Pulmonary artery endothelial cell (primary cell): ENCODE measurements around the gene GRIFIN. TPM values are rescaled to one million over a fixed set of nuclear protein-coding genes. Genes with fewer than 3 reads are reported as not detected.

Experiments used
- DNase-seq: peaks from one replicate; pipeline ENCODE4 v3.0.0-alpha.2; 2011; ENCODE audit warnings: low read depth, low spot score
- total RNA-seq: library from RNA; depleted of rRNA; stranded (reverse); fragments of >200 nt; gene quantifications from 2 replicates; pipeline ENCODE4 v1.2.3, GENCODE V29; 2014

GRIFIN gene
- total RNA-seq, 1 donor from 2014 or later: not detected

- DNase-seq: no peak
Observed at GRCh38 chr7:2498708-2499107, 22.5 kb upstream of the GRIFIN start.

GRCh38 chr7:2497500-2498336 lies 21.5 kb upstream of the GRIFIN start:
- no peak for DNase-seq

GRCh38 chr7:2497065-2497464 lies 20.9 kb upstream of the GRIFIN start:
- DNase-seq: no peak

- DNase-seq: no peak
Observed at GRCh38 chr7:2496375-2496774, 20.2 kb upstream of the GRIFIN start.

GRCh38 chr7:2495418-2496299 lies 19.5 kb upstream of the GRIFIN start:
- DNase-seq: no peak

GRCh38 chr7:2494191-2495130 lies 18.3 kb upstream of the GRIFIN start:
- no peak for DNase-seq

- DNase-seq: no peak
Observed at GRCh38 chr7:2493205-2494164, 17.3 kb upstream of the GRIFIN start.

- no peak for DNase-seq
Observed at GRCh38 chr7:2492038-2492437, 15.8 kb upstream of the GRIFIN start.

GRCh38 chr7:2490181-2490651 lies 14.0 kb upstream of the GRIFIN start:
- DNase-seq: no peak

- DNase-seq: no peak
Observed at GRCh38 chr7:2488681-2489080, 12.5 kb upstream of the GRIFIN start.

GRCh38 chr7:2488272-2488645 lies 12.1 kb upstream of the GRIFIN start:
- DNase-seq: no peak

GRCh38 chr7:2487586-2488271 lies 11.5 kb upstream of the GRIFIN start:
- DNase-seq: no peak

GRCh38 chr7:2484868-2485267 lies 8.7 kb upstream of the GRIFIN start:
- no peak for DNase-seq

- no peak for DNase-seq
Observed at GRCh38 chr7:2483494-2483893, 7.3 kb upstream of the GRIFIN start.

GRCh38 chr7:2482725-2483451 lies 6.7 kb upstream of the GRIFIN start:
- no peak for DNase-seq

- DNase-seq: no peak
Observed at GRCh38 chr7:2481195-2481594, 5.0 kb upstream of the GRIFIN start.

- no peak for DNase-seq
Observed at GRCh38 chr7:2480070-2480408, 3.8 kb upstream of the GRIFIN start.

GRCh38 chr7:2479276-2480069 lies 3.3 kb upstream of the GRIFIN start:
- no peak for DNase-seq
